H54 (cell line): Measurements from ENCODE around the gene STT3B.

ENCODE experiments used
- DNase-seq: peaks from one replicate; pipeline ENCODE4 v3.0.0; 2011; ENCODE audit warnings: low spot score, mixed read lengths; ENCODE audit not compliant: insufficient read length
- FAIRE-seq: peaks from 3 replicates; lab custom pipeline; 2011; peaks lifted over from hg19 to GRCh38; lab: Jason Lieb, UNC
- POLR2A ChIP-seq: IDR thresholded peaks from 2 replicates; pipeline ENCODE4 v1.6.1; 2011; ENCODE audit warnings: low read depth, mild to moderate bottlenecking, low read length

Gene STT3B

GRCh38 chr3:31648286-31648968, 115.7 kb downstream of the STT3B start:
- DNase-seq: no peak
- TF ChIP-seq POLR2A: no peak
- FAIRE-seq: no peak

DNA sequence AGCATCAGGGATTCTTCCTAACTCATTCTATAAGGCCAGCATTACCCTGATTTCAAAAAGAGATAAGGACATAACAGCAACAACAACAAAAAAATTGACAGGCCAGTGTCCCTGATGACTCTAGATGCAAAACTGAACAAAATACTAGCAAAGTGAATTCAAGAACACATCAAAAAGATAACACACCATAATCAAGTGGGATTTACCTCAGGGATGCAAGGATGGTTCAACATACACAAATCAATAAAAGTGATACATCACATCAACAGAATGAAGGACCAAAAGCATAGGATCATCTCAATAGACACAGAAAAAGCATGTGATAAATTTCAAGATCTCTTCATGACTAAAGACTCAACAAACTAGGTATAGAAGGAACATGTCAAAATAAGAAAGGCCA, 119.6 kb downstream of the STT3B start:
- DNase-seq (no peak), FAIRE-seq (no peak)
- TF ChIP-seq POLR2A: no peak

DNA sequence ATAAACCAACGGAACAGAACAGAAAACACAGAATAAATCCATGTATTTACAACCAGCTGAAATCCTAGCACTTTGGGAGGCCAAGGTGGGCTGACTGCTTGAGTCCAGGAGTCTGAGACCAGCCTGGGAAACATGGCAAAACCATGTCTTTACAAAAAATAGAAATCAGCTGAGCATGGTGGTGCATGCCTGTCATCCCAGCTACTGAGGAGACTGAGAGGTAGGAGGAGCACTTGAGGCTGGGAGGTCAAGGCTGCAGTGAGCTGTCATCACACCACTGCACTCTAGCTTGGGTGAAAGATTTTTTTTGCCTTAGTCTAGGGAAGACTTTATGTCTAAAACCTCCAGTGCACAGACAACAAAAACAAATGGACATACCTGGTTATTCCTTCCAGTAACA, 120.7 kb downstream of the STT3B start:
- no peak for DNase-seq
- no peak for FAIRE-seq
- TF ChIP-seq POLR2A: no peak

GRCh38 chr3:31654998-31655397, 122.3 kb downstream of the STT3B start:
- no peak for DNase-seq

GRCh38 chr3:31659246-31659645, 126.5 kb downstream of the STT3B start:
- FAIRE-seq (no peak), DNase-seq (no peak)
- TF ChIP-seq POLR2A: no peak

More at GRCh38 chr3:31654998-31655397, 122.3 kb downstream of the STT3B start:
- no peak for FAIRE-seq
- no peak for TF ChIP-seq POLR2A

DNA sequence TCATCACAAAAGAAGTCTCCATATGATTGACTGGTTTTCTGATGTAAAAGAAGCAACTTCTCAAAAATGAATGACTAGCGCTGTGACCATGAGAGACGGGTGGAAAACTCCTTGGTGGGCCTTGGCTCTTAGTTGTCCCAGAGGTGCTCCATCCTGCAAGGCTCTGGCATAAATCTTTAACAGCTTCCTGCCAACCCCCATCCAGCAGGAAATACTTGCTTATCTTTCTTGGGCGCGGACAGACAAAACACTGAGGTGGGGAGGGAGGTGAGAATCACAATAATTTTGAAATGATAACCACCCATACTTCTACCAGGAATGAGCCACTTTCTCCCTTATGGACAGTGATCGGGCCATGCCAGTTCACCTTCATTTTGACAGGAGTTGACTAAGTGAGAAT, 128.6 kb downstream of the STT3B start:
- no peak for DNase-seq
- TF ChIP-seq POLR2A: no peak
- FAIRE-seq: no peak

DNA sequence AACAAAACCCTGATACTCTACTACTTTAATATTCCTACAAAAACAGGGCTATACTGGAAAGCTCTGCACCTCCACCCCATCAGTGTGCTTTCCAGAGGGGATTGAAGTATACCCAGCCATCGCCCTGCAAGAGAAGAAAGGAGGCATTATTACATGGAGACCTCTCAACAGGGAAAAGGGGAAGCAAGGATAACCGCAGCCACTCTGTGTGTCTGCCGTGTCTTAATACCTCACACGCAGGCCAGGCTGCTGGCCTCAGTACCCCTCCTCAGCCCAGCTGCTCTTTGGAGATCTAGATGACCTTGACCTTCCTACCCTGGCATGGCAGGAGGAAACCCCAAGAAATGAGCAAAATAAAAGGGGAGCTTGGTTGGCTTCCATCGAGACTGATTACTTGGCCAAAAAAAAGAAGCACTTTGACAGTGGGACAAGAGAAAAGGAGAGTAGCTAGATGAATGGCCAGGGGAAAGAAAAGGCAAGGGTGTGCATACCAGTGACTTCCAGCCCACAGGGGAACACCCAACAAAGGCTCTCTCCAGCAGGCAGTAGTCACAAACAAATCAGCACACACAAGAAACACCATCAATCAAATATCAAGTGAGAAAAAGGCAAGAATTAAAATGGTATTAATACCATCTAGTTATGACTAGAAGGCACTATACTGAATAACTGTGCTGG, 129.4 kb downstream of the STT3B start:
- no peak for FAIRE-seq
- no peak for DNase-seq
- TF ChIP-seq POLR2A: no peak

GRCh38 chr3:31664031-31664430, 131.3 kb downstream of the STT3B start:
- FAIRE-seq: no peak
- no peak for TF ChIP-seq POLR2A
- no peak for DNase-seq

DNA sequence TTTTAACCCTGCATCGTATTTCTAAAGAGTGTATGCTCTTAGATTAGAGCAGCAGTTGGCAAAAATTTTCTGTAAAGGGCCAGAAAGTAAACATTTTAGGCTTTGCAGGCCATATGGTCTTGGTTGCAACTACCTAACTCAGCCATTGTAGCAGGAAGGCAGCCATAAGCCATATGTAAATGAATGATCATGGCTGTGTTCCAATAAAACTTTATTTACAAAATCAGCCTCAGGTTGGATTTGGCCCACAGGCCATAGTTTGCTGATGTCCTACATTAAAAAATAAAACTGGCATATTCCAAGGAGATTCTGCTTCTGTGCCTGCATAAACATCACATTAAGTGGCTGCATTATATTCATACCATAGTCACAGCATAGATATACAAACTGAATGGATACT, 134.9 kb downstream of the STT3B start:
- TF ChIP-seq POLR2A: no peak
- FAIRE-seq: no peak
- DNase-seq: no peak

DNA sequence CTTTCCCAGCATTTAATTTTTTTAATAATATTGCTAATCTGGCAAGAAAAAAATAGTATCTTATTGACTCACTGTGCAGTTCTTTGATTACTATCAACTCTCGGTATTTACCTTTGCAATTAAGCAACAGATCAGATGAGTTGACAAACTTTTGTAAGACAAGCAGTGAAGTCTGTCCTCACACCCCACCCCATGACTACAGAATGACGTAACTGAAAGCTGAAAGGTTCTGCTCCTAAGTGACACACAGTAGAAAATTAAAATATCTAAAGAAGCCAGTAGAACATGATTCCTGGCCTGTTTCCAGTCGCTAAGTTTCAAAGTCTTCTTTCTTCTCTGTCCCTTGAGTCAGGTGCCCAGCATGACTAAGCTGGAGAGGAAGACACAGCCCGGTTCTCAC, 135.5 kb downstream of the STT3B start:
- DNase-seq: no peak
- FAIRE-seq: no peak
- TF ChIP-seq POLR2A: no peak

DNA sequence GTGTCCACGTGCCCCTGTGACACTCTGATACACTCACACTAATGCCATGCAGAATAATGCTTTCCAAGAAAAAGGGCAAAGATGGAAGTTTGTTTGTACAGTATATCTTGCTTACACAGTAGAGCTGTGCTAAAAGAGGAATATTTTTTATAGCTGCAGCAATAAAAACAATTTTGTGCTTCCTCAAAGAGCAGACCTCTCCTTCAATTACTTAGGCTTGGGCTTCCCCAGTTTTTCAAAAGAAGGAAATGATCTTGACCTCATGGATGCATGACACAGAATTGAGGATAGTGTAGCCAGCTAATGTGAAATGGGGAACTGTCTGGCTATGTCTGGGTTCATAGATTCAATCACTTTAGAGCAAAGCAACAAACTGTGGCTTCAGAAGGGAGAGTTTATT, 137.4 kb downstream of the STT3B start:
- DNase-seq (no peak), FAIRE-seq (no peak)
- TF ChIP-seq POLR2A: no peak

DNA sequence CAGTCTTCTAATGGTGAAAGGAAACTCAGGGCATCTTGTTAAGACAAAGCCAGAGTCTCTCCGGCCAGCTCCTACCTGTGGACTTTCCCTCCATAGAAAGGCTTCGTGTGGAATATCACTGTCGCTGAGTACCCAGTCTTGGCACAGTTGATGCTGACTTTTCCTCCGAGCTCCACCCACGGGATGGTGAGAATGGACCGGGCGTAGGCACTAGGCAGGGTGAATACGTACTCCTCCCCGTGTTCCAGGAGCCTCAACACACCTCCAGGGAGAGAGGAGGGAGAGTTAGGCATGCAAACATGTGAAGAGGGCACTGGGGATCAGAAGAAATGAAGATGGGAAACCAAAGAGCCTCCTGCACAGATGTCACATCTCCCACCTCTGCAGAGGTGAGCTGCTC, 138.0 kb downstream of the STT3B start:
- DNase-seq: no peak
- TF ChIP-seq POLR2A: no peak
- FAIRE-seq: no peak

- no peak for TF ChIP-seq POLR2A
- FAIRE-seq (no peak), DNase-seq (no peak)
Measured at GRCh38 chr3:31671451-31671850, 138.7 kb downstream of the STT3B start.

DNA sequence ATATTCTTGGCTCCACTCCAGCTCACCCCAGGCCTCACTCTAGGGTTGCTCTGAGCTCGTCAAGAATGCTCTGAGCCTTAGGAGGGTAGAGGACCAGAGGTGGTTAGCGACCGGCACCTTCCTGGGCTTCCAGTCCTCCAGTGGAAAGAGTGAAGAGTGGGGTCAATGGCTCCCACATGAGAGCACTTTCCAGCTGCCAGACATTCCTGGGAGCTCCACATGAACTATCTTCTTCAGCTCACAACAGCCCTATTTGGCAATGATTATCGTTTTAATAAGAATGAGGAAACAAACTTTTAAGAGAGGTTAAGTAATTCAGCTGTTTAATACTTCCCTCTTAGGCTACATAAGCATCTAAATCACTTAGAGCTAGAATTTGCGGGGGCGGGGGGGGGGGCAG, 139.3 kb downstream of the STT3B start:
- no peak for TF ChIP-seq POLR2A
- no peak for FAIRE-seq
- no peak for DNase-seq

- no peak for DNase-seq
- FAIRE-seq: no peak
- TF ChIP-seq POLR2A: no peak
Measured at GRCh38 chr3:31673950-31674349, 141.2 kb downstream of the STT3B start.
